ENCODE data around the gene NRROS. TPM values are rescaled to one million over a fixed set of nuclear protein-coding genes. Genes with fewer than 3 reads are reported as not detected.
A peak's percentile ranks its signal among the peaks of the same experiment; 100 is the strongest.

Gene NRROS
- polyA plus RNA-seq, 1 donor = 2.1 TPM

GRCh38 chr3:196660381-196661166 is 21.1 kb downstream of the NRROS start:
- Histone ChIP-seq H3K4me1 (ENCODE audit: control insufficient read depth, insufficient read depth, low read length) (no peaks in the 10 kb centered on the region), H3K27ac (ENCODE audit: low read length) (no peak overlapping the region), H3K27me3 (ENCODE audit: control insufficient read depth, insufficient read depth, low read length) (no peaks in the 10 kb centered on the region), H3K4me3 (ENCODE audit: low read length) (no peak overlapping the region), H3K36me3 (ENCODE audit: control insufficient read depth, insufficient read depth, low read length) (no peaks in the 10 kb centered on the region), H3K9me3 (ENCODE audit: control insufficient read depth, low read depth, low read length) (no peaks in the 10 kb centered on the region)
- WGBS (ENCODE audit: insufficient coverage, low lambda C conversion rate) = no CpG with 5 or more reads among the region's 32 CpGs
- DNase-seq = no peak

DNA sequence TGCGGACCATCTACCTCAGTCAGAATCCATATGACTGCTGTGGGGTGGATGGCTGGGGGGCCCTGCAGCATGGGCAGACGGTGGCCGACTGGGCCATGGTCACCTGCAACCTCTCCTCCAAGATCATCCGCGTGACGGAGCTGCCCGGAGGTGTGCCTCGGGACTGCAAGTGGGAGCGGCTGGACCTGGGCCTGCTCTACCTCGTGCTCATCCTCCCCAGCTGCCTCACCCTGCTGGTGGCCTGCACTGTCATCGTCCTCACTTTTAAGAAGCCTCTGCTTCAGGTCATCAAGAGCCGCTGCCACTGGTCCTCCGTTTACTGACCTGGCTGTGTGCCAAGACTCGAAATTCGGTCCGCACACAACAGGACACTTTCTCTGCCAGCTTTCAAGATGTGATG is 21.9 kb downstream of the NRROS start:
- DNase-seq = no peak
- Histone ChIP-seq H3K27ac (ENCODE audit: low read length) (no peak overlapping the region), H3K27me3 (ENCODE audit: control insufficient read depth, insufficient read depth, low read length) (no peaks in the 10 kb centered on the region), H3K36me3 (ENCODE audit: control insufficient read depth, insufficient read depth, low read length) (no peaks in the 10 kb centered on the region), H3K4me1 (ENCODE audit: control insufficient read depth, insufficient read depth, low read length) (no peaks in the 10 kb centered on the region), H3K9me3 (ENCODE audit: control insufficient read depth, low read depth, low read length) (no peaks in the 10 kb centered on the region), H3K4me3 (ENCODE audit: low read length) (no peak overlapping the region)
- no CpG with 5 or more reads among the region's 16 CpGs for WGBS (ENCODE audit: insufficient coverage, low lambda C conversion rate)

- Histone ChIP-seq H3K4me1 (ENCODE audit: control insufficient read depth, insufficient read depth, low read length) (no peaks in the 10 kb centered on the region), H3K27me3 (ENCODE audit: control insufficient read depth, insufficient read depth, low read length) (no peaks in the 10 kb centered on the region), H3K36me3 (ENCODE audit: control insufficient read depth, insufficient read depth, low read length) (no peaks in the 10 kb centered on the region), H3K9me3 (ENCODE audit: control insufficient read depth, low read depth, low read length) (no peaks in the 10 kb centered on the region), H3K4me3 (ENCODE audit: low read length) (no peak overlapping the region), H3K27ac (ENCODE audit: low read length) (no peak overlapping the region)
- WGBS (ENCODE audit: insufficient coverage, low lambda C conversion rate) = 80% methylated on average over 1 of the region's 13 CpGs
- no peak for DNase-seq
Observed at GRCh38 chr3:196662033-196662432, 22.5 kb downstream of the NRROS start.

GRCh38 chr3:196662711-196663571 is 23.4 kb downstream of the NRROS start:
- Histone ChIP-seq H3K4me3 (ENCODE audit: low read length) (no peak overlapping the region), H3K27ac (ENCODE audit: low read length) (no peak overlapping the region), H3K9me3 (ENCODE audit: control insufficient read depth, low read depth, low read length) (no peaks in the 10 kb centered on the region), H3K4me1 (ENCODE audit: control insufficient read depth, insufficient read depth, low read length) (no peaks in the 10 kb centered on the region), H3K36me3 (ENCODE audit: control insufficient read depth, insufficient read depth, low read length) (no peaks in the 10 kb centered on the region), H3K27me3 (ENCODE audit: control insufficient read depth, insufficient read depth, low read length) (no peaks in the 10 kb centered on the region)
- no peak for DNase-seq
- WGBS (ENCODE audit: insufficient coverage, low lambda C conversion rate) = no CpG with 5 or more reads among the region's 15 CpGs

DNA sequence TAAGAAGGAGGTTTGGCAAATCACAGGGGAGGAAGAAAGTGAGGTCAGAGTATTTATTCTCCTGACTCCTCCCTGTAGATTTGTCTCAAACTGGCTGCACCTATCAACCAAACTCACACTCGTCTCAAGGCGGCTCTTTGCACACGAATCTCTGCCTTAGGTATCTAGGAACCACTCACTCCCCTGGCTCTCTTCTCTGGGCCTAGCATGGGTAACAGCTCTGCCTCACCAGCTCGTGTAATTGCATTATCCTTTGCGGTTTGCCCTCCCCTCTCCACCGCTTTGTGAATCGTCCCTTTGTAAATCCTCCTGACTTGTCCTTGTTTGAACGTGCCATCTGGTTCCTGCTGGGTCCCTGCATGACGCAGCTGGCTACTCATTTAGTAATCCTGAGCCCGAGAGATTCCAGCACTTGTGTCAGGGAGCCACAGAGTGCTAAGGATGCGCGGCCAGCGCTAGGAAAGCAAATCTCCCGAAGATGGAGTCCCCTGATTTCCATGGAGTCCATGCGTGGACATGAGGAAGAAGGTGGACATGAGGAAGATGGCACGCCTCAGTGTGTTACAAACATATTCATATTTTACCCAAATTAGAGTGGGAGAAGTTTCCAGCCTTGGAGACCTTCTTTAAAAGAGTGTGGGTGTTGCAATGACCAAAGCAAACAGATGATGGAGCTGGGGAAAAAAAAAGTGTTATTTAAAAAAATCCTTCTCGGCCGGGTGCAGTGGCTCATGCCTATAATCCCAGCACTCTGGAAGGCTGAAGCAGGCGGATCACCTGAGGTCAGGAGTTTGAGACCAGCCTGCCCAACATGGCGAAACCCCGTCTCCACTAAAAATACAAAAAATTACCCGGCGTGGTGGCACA is 26.7 kb downstream of the NRROS start:
- peak in 1 of 2 donors; percentile 37 for DNase-seq
- Histone ChIP-seq H3K36me3 (ENCODE audit: control insufficient read depth, insufficient read depth, low read length) (no peaks in the 10 kb centered on the region), H3K27ac (ENCODE audit: low read length) (no peak overlapping the region), H3K27me3 (ENCODE audit: control insufficient read depth, insufficient read depth, low read length) (peaks cover 3% of the 10 kb centered on the region), H3K9me3 (ENCODE audit: control insufficient read depth, low read depth, low read length) (no peaks in the 10 kb centered on the region), H3K4me1 (ENCODE audit: control insufficient read depth, insufficient read depth, low read length) (no peaks in the 10 kb centered on the region), H3K4me3 (ENCODE audit: low read length) (no peak overlapping the region)
- 20% methylated on average over 3 of the region's 23 CpGs for WGBS (ENCODE audit: insufficient coverage, low lambda C conversion rate)

DNA sequence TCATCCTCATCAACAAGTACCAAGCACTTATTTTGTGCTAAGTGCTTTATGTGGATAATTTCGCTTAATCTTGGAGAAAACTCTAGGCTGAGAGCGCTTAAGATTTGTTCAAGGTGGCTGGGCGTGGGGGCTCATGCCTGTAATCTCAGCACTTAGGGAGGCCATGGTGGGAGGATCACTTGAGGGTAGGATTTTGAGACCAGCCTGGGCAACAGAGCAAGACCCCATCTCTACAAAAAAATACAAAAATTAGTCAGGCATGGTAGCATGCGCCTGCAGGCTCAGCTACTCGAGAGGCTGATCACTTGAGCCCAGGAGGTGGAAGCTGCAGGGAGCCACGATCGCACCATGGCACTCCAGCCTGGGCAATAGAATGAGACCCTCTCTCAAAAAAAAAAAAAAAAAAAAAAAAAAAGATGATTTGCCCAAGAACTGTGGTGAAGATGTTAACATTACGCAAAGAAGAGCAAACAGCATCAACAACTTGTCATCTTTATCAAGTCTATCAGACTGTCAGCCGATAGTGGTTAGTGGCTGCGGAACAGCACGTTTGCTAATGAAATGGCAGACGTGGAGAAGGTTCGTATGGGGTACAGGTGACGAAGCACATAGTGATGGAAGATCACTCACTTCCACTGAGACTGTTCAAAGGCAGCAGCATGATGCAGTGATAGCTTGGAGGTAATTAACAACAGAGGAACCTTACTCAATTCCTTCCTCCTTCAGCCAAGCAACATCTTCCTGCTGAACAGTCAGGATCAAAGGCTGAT is 27.7 kb downstream of the NRROS start:
- WGBS (ENCODE audit: insufficient coverage, low lambda C conversion rate) = no CpG with 5 or more reads among the region's 14 CpGs

DNA sequence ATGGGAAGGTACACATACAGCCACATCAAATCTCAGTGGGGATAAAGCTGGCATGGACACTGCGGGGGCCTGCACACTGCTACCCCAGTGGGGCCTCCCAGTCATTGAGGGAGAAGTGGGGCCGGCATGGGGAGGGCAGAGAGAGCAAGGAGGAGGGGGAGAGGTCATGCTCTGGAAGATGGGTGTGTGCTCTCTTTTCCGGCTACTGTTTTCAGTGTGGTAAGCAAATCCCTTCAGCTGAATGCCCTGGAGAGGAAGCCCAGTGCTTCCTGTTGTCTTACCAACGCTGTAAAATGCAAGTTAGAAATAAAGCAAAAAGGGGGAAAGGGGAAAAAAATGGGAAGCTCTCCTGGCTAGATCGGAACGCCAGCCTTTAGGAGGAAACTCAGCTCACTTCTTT is 30.8 kb downstream of the NRROS start:
- Histone ChIP-seq H3K27me3 (ENCODE audit: control insufficient read depth, insufficient read depth, low read length) (peaks cover 3% of the 10 kb centered on the region), H3K36me3 (ENCODE audit: control insufficient read depth, insufficient read depth, low read length) (no peaks in the 10 kb centered on the region), H3K4me1 (ENCODE audit: control insufficient read depth, insufficient read depth, low read length) (no peaks in the 10 kb centered on the region), H3K27ac (ENCODE audit: low read length) (no peak overlapping the region), H3K4me3 (ENCODE audit: low read length) (no peak overlapping the region), H3K9me3 (ENCODE audit: control insufficient read depth, low read depth, low read length) (no peaks in the 10 kb centered on the region)
- WGBS (ENCODE audit: insufficient coverage, low lambda C conversion rate) = 53% methylated on average over 3 of the region's 6 CpGs
- DNase-seq = no peak

More for the DNA sequence above, 27.7 kb downstream of the NRROS start:
- Histone ChIP-seq H3K4me1 (ENCODE audit: control insufficient read depth, insufficient read depth, low read length) (no peaks in the 10 kb centered on the region), H3K9me3 (ENCODE audit: control insufficient read depth, low read depth, low read length) (no peaks in the 10 kb centered on the region), H3K36me3 (ENCODE audit: control insufficient read depth, insufficient read depth, low read length) (no peaks in the 10 kb centered on the region), H3K27me3 (ENCODE audit: control insufficient read depth, insufficient read depth, low read length) (peaks cover 3% of the 10 kb centered on the region), H3K27ac (ENCODE audit: low read length) (no peak overlapping the region), H3K4me3 (ENCODE audit: low read length) (no peak overlapping the region)
- no peak for DNase-seq

GRCh38 chr3:196673632-196674031 is 34.1 kb downstream of the NRROS start:
- H3K4me3 ChIP-seq (ENCODE audit: low read length) = no peak overlapping the region
- WGBS (ENCODE audit: insufficient coverage, low lambda C conversion rate) = 92% methylated on average over 2 of the region's 3 CpGs
- H3K36me3 ChIP-seq (ENCODE audit: control insufficient read depth, insufficient read depth, low read length) = no peaks in the 10 kb centered on the region
- no peaks in the 10 kb centered on the region for H3K9me3 ChIP-seq (ENCODE audit: control insufficient read depth, low read depth, low read length)
- H3K27ac ChIP-seq (ENCODE audit: low read length) = no peak overlapping the region
- H3K4me1 ChIP-seq (ENCODE audit: control insufficient read depth, insufficient read depth, low read length) = no peaks in the 10 kb centered on the region
- no peak for DNase-seq
- peaks cover 3% of the 10 kb centered on the region for H3K27me3 ChIP-seq (ENCODE audit: control insufficient read depth, insufficient read depth, low read length)

GRCh38 chr3:196677353-196677752 is 37.9 kb downstream of the NRROS start:
- no peaks in the 10 kb centered on the region for H3K9me3 ChIP-seq (ENCODE audit: control insufficient read depth, low read depth, low read length)
- no peaks in the 10 kb centered on the region for H3K36me3 ChIP-seq (ENCODE audit: control insufficient read depth, insufficient read depth, low read length)
- no peak overlapping the region for H3K4me3 ChIP-seq (ENCODE audit: low read length)
- no peak for DNase-seq
- no peaks in the 10 kb centered on the region for H3K4me1 ChIP-seq (ENCODE audit: control insufficient read depth, insufficient read depth, low read length)
- H3K27ac ChIP-seq (ENCODE audit: low read length) = no peak overlapping the region
- WGBS (ENCODE audit: insufficient coverage, low lambda C conversion rate) = 40% methylated on average over 1 of the region's 1 CpG
- no peaks in the 10 kb centered on the region for H3K27me3 ChIP-seq (ENCODE audit: control insufficient read depth, insufficient read depth, low read length)

Data from large intestine (tissue), 3 donors.